KG1 (cell line): ENCODE measurements around the gene ZNF677.
"Not testable (repeated sequence)": the region's sequence is repeated elsewhere in the genome, so short reads cannot be mapped to it uniquely, and the experiment has no call there.

Experiments used
- DNase-seq: peaks from one replicate; lab custom pipeline; 2025; lab: John Stamatoyannopoulos, UW

The ZNF677 gene

GRCh38 chr19:53193535-53194222 lies 61.0 kb downstream of the ZNF677 start:
- no peak for DNase-seq

GRCh38 chr19:53192771-53193534 lies 61.7 kb downstream of the ZNF677 start, which contains the start of gene ZNF665:
TSS of gene ZNF665 (minus strand) at chr19:53193358. CDS start at chr19:53182898, 10,460 bp downstream.
- DNase-seq = peak; percentile 56

GRCh38 chr19:53190253-53190652 lies 64.4 kb downstream of the ZNF677 start:
- no peak for DNase-seq

GRCh38 chr19:53189691-53190198 lies 64.9 kb downstream of the ZNF677 start:
- not testable (repeated sequence) for DNase-seq
